ENCODE measurements around the gene NOSTRIN. TPM values are rescaled to one million over a fixed set of nuclear protein-coding genes. Genes with fewer than 3 reads are reported as not detected.

The NOSTRIN gene
- total RNA-seq, 4 donors from 2014 or later, result 40.0 to 91.6 (median 47.9) TPM

- TF ChIP-seq POLR2A (IDR thresholded peaks at IDR 0.05), result no peak
- TF ChIP-seq CTCF (IDR thresholded peaks at IDR 0.05), result no peak
- no peak for TF ChIP-seq POLR2AphosphoS5 (IDR thresholded peaks at IDR 0.05)
- TF ChIP-seq EP300 (IDR thresholded peaks at IDR 0.05; ENCODE audit: low read depth), result no peak
- 0% methylated on average over 1 of the region's 1 CpG for WGBS, 2 donors (ENCODE audit: low coverage in 1 of 2)
- H3K4me3 ChIP-seq, result no peak overlapping the region
- no peaks in the 10 kb centered on the region for H3K36me3 ChIP-seq
- no peaks in the 10 kb centered on the region for H3K27me3 ChIP-seq
- in situ Hi-C loops (cut with MboI; ENCODE audit: low pct_ligation_motif_present in 1 of 4, low pct_unique_long_range_greater_than_20kb in 1 of 4, low sequenced_read_pairs in 3 of 4) (no loop called here), intact Hi-C loops (cut with DNase I; ENCODE audit: low total_unique reads) (no loop called here)
- H3K4me1 ChIP-seq, result no peaks in the 10 kb centered on the region
- H3K9me3 ChIP-seq, result no peaks in the 10 kb centered on the region
- DNase-seq, result no peak
- no peak overlapping the region for H3K27ac ChIP-seq
Observed at GRCh38 chr2:168775837-168776236, 26.6 kb upstream of the NOSTRIN start.

GRCh38 chr2:168780669-168781071 is 21.8 kb upstream of the NOSTRIN start:
- H3K9me3 ChIP-seq, result no peaks in the 10 kb centered on the region
- no peaks in the 10 kb centered on the region for H3K27me3 ChIP-seq
- in situ Hi-C loops (cut with MboI; ENCODE audit: low pct_ligation_motif_present in 1 of 4, low pct_unique_long_range_greater_than_20kb in 1 of 4, low sequenced_read_pairs in 3 of 4) (no loop called here), intact Hi-C loops (cut with DNase I; ENCODE audit: low total_unique reads) (no loop called here)
- TF ChIP-seq POLR2AphosphoS5 (IDR thresholded peaks at IDR 0.05), result no peak
- no peak for TF ChIP-seq EP300 (IDR thresholded peaks at IDR 0.05; ENCODE audit: low read depth)
- no peak for TF ChIP-seq CTCF (IDR thresholded peaks at IDR 0.05)
- TF ChIP-seq POLR2A (IDR thresholded peaks at IDR 0.05), result no peak
- H3K4me1 ChIP-seq, result no peaks in the 10 kb centered on the region
- no peaks in the 10 kb centered on the region for H3K36me3 ChIP-seq
- no peak for DNase-seq
- H3K4me3 ChIP-seq, result no peak overlapping the region
- no peak overlapping the region for H3K27ac ChIP-seq
- 96% methylated on average over 1 of the region's 1 CpG; no CpG with 5 or more reads in 1 of the 2 donors for WGBS, 2 donors (ENCODE audit: low coverage in 1 of 2)

GRCh38 chr2:168781191-168781817 is 21.1 kb upstream of the NOSTRIN start:
- TF ChIP-seq EP300 (IDR thresholded peaks at IDR 0.05; ENCODE audit: low read depth), result no peak
- TF ChIP-seq POLR2AphosphoS5 (IDR thresholded peaks at IDR 0.05), result no peak
- no peak for TF ChIP-seq CTCF (IDR thresholded peaks at IDR 0.05)
- no peak for TF ChIP-seq POLR2A (IDR thresholded peaks at IDR 0.05)
- H3K4me1 ChIP-seq, result no peaks in the 10 kb centered on the region
- 90 to 92% methylated on average over 2 of the region's 2 CpGs for WGBS, 2 donors (ENCODE audit: low coverage in 1 of 2)
- no peak overlapping the region for H3K27ac ChIP-seq
- in situ Hi-C loops (cut with MboI; ENCODE audit: low pct_ligation_motif_present in 1 of 4, low pct_unique_long_range_greater_than_20kb in 1 of 4, low sequenced_read_pairs in 3 of 4), result no loop called here
- no peaks in the 10 kb centered on the region for H3K27me3 ChIP-seq
- no peak for DNase-seq
- intact Hi-C loops (cut with DNase I; ENCODE audit: low total_unique reads), result no loop called here
- no peaks in the 10 kb centered on the region for H3K36me3 ChIP-seq
- no peaks in the 10 kb centered on the region for H3K9me3 ChIP-seq
- H3K4me3 ChIP-seq, result no peak overlapping the region

GRCh38 chr2:168782271-168782670 is 20.2 kb upstream of the NOSTRIN start:
- intact Hi-C loops (cut with DNase I; ENCODE audit: low total_unique reads) (no loop called here), in situ Hi-C loops (cut with MboI; ENCODE audit: low pct_ligation_motif_present in 1 of 4, low pct_unique_long_range_greater_than_20kb in 1 of 4, low sequenced_read_pairs in 3 of 4) (no loop called here)
- H3K9me3 ChIP-seq, result no peaks in the 10 kb centered on the region
- 86 to 87% methylated on average over 4 of the region's 4 CpGs for WGBS, 2 donors (ENCODE audit: low coverage in 1 of 2)
- H3K4me1 ChIP-seq, result no peaks in the 10 kb centered on the region
- no peaks in the 10 kb centered on the region for H3K27me3 ChIP-seq
- no peaks in the 10 kb centered on the region for H3K36me3 ChIP-seq
- H3K4me3 ChIP-seq, result no peak overlapping the region
- no peak overlapping the region for H3K27ac ChIP-seq
- DNase-seq, result no peak
- TF ChIP-seq EP300 (IDR thresholded peaks at IDR 0.05; ENCODE audit: low read depth), result no peak
- no peak for TF ChIP-seq POLR2A (IDR thresholded peaks at IDR 0.05)
- TF ChIP-seq POLR2AphosphoS5 (IDR thresholded peaks at IDR 0.05), result no peak
- TF ChIP-seq CTCF (IDR thresholded peaks at IDR 0.05), result no peak
